Dermis microvascular lymphatic vessel endothelial cell (primary cell): ENCODE measurements around the gene CYB5RL. TPM values are rescaled to one million over a fixed set of nuclear protein-coding genes. Genes with fewer than 3 reads are reported as not detected.
"Not testable (repeated sequence)": the region's sequence is repeated elsewhere in the genome, so short reads cannot be mapped to it uniquely, and the experiment has no call there.

Experiments used
- DNase-seq, 2 donors: peaks; one replicate each; pipeline versions ENCODE4 v3.0.0 to v3.0.0-alpha.2; 2010; ENCODE audit warnings: low read depth in 2 of 2
- total RNA-seq: library from RNA; depleted of rRNA; stranded (reverse); fragments of >200 nt; gene quantifications from 2 replicates; pipeline ENCODE4 v1.2.1, GENCODE V29; 2014

CYB5RL gene
- total RNA-seq, result 3.5 and 5.3 TPM in 2 replicates

GRCh38 chr1:54199765-54200518 lies at the start of gene CYB5RL, which contains the start of gene MRPL37:
Gene CYB5RL (minus strand): TSS chr1:54200030. CDS start chr1:54195616, 4,414 bp downstream.
Gene MRPL37 (plus strand): TSS chr1:54200167. CDS start chr1:54200244, 77 bp downstream.
- peak; percentile 92 to 98 for DNase-seq

GRCh38 chr1:54248966-54249365 lies 49.1 kb upstream of the CYB5RL start:
- DNase-seq, result peak in 1 of 2 donors; percentile 21

DNA sequence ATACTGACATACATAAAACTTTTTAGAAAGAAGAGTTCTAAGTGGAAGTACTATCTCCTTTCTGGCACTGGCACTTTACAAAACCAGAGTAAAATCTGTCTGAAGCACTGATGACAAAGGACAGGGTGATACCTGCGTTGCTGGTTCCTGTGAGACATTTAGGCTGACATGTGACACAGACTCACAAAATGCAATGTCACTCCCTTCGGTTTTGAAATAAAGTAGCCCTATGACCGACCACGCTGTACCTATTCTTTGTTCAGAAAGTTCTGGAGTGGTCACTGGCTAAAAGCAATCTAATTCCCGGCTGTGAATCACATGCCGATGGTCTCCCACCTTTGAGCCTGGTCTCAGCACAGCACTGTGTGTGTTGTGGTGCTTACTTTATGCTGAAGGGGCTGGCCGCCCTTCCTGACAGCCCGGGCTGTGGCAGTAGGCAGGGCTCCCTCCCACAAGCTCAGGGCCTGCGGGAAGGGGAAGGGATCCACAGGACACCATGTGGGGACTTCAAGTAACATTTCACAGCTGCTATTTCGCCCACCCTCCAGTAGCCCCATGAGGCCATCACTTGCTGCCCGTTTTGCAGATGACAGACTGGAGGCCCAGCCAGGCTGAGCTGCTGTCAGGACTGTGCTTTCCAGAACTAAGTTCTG lies 48.2 kb upstream of the CYB5RL start:
- no peak for DNase-seq

DNA sequence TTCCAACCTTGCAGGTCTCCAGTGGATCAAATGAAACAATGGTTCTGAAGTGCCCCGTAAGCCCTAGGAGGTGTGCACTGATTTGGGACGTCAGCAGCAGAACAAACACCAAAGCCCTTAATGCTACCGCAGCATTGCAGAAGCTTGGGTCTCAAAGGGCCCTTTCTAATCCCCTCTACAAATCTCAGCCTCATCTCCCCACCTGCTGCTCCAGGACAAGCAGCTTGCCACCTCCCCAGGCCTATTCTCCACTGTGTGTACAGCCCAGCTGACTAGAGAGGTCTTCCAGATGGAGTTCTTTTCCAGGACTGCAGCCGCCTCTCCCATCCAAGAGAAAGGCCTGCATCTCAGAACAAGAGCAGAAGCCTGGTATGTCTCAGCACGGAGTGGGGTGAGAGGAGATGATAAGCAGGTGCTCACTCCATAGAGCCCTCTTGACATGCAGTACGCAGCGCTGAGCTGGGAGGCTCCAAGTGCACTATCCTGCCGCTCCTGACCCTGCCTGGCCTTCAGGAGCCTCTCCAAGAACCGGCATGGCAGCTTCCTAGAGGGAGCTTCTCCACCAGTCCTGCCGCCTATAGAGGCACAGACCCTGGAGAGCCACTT lies 46.4 kb upstream of the CYB5RL start:
- no peak for DNase-seq

DNA sequence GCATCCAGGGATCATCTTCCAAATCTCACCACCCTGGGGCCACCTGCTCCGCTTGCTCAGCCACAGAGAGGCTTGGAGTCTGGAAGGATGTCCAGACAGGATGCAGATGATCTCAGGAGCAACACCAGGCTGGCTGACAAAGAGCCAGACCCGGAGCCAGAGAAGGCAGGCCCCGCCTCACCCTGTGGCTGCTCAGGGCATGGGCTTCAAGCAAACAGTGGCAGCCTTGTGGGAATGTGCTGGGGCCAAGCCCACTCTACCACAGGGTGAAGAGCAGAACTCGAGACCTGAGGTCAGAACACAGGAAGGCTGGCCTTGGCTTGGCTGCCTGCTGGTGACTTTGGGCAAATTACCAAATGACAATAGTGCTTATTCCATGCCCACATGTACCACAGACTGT lies 45.7 kb upstream of the CYB5RL start:
- peak in 1 of 2 donors; percentile 43 for DNase-seq

GRCh38 chr1:54244655-54245054 lies 44.8 kb upstream of the CYB5RL start:
- DNase-seq, result no peak

GRCh38 chr1:54243022-54243421 lies 43.2 kb upstream of the CYB5RL start:
- no peak for DNase-seq

GRCh38 chr1:54241364-54241763 lies 41.5 kb upstream of the CYB5RL start:
- DNase-seq, result no peak

DNA sequence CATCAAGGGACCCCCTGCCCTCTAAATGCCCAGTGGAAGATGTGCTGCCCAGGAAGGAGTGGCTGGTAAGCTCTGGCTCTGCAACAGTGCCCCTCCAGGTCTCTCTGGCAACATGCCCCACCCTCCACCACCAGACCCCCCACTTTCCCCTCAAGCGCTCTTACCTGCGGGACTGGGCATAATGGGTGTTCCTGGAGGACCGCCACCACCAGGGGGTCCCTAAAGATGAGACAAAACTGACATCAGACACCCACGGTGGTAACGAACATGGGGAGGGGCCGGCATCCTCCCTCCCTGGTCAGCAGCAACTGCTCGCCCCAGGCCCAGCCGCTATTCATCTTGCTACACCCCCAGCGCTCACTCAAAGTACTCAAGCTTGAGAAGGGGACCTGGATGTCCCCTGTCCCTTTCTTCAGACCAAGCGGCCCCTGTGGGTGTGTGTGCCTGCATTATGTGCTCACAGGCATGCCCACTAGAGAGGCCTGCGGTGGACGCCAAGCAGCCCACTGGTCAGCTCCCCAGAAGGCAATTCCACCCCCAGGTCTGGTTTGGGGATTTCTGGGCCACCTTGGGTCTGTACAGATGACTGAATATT lies 41.0 kb upstream of the CYB5RL start:
- no peak for DNase-seq

GRCh38 chr1:54239631-54240031 lies 39.8 kb upstream of the CYB5RL start:
- no peak for DNase-seq

- DNase-seq, result no peak
These were observed 39.2 kb upstream of the CYB5RL start for GRCh38 chr1:54239035-54239383.

GRCh38 chr1:54238353-54239034 lies 38.7 kb upstream of the CYB5RL start:
- no peak for DNase-seq

DNA sequence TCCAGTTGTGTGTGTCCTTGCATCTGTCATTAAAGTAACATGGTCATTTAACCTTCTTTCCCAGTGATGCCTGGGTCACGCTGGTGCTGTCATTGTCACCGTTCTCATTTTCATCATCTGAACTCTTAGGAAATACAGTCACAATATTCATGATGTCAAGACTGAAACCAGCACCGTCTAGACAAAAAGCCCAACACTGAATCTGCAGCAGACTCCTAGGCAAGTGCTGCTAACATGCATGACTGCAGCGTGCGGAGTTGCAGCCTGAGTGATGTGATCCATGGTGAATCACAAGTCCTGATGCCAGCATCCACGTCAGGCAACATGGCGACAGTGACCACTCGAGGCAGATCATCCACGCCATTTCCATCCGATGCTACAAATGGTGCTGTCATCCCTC lies 37.8 kb upstream of the CYB5RL start:
- no peak for DNase-seq

DNA sequence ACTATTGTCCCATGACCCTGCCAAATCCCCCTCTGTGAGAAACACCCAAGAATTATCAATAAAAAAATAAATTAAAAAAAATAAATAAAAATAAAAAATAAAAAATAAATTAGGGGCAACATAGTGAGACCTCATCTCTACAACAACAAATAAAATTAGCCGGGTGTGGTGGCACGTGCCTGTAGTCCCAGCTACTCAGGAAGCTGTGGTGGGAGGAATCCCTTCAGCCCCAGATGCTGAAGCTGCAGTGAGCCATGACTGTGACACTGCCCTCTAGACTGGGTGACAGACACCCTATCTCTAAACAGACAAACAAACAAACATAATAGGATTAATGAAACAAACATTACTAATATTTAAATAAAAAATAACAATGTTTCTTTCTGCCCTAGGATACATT lies 34.5 kb upstream of the CYB5RL start:
- DNase-seq, result no peak

DNA sequence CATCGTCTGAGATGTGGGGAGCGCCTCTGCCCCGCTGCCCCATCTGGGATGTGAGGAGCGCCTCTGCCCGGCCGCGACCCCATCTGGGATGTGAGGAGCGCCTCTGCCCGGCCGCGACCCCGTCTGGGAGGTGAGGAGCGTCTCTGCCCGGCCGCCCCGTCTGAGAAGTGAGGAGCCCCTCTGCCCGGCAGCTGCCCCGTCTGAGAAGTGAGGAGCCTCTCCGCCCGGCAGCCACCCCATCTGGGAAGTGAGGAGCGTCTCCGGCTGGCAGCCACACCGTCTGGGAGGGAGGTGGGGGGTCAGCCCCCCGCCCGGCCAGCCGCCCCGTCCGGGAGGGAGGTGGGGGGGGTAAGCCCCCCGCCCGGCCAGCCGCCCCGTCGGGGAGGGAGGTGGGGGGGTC lies 33.4 kb upstream of the CYB5RL start:
- DNase-seq, result not testable (repeated sequence)

- DNase-seq, result no peak
These were observed 30.9 kb upstream of the CYB5RL start for GRCh38 chr1:54230507-54231339.

- peak in 1 of 2 donors; percentile 40 for DNase-seq
These were observed 29.6 kb upstream of the CYB5RL start for GRCh38 chr1:54229281-54229891.

DNA sequence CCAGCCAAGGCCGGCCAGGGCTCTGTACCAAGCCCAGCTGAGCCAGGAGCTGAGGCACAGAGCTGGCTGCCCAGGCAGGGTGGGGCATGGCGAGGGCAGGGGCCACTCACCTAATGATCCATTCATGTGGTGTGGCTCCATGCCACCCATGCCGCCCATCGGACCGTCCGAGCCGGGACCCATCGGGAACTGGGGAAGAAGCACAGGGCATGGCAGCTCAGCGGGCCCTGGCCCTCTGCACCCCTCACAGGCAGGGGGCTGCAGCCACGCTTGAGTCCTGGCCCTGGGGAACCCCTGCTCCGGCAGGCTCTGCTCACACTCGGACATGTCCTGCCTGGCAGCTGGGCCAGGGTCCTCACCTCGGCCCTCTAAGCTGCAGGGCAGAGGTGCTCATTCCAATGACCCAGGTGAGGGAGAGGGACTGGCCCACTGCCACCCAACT lies 28.8 kb upstream of the CYB5RL start:
- no peak for DNase-seq

- no peak for DNase-seq
These were observed 28.1 kb upstream of the CYB5RL start for GRCh38 chr1:54227891-54228310.

DNA sequence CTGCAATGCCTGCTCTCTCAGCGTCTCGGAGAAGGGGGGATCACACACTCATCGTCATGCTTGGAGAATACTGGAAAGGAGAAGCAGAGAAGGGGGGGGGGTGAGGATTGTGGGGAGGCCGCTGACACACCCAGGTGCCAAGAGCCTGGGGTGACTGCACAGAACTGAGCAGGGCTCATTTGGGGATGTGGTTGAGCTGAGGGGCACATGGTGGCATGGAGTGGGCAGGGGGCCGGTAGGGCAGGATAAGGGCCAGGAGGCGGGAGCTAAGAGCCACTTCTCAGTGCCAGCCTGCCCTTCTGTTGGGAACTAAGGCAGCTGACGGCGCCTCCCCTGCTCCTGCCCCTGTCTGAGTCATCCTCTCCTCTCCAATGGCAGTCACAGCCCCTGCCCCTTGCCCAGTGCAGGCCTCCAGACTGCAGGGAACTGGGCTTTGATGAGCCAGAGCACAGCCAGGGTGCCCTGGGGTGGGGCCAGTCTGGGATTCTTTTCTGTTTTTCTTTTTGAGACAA lies 27.3 kb upstream of the CYB5RL start:
- peak in 1 of 2 donors; percentile 25 for DNase-seq
